OCI-LY7 (cell line): Measurements from ENCODE around the gene MICB. TPM values are rescaled to one million over a fixed set of nuclear protein-coding genes. Genes with fewer than 3 reads are reported as not detected.

Source experiments
- BruUV-seq: library from RNA; stranded (reverse); fragments of 400-500 nt; replicated peaks from 2 replicates; lab custom pipeline; 2021; lab: Mats Ljungman, UMichigan
- CTCF ChIA-PET: fragments of 300-600 bp; sonication (Branson Sonifier 250); formaldehyde crosslinking; loops from one replicate; lab custom pipeline; 2022; ENCODE audit warnings: antibody characterized with exemption; ENCODE audit not compliant: unreplicated experiment; lab: Charles Lee
- POLR2A ChIA-PET: fragments of 300-600 bp; sonication (Branson Sonifier 250); formaldehyde crosslinking; loops from one replicate; lab custom pipeline; 2022; ENCODE audit warnings: antibody characterized with exemption; lab: Charles Lee
- DNase-seq: peaks from one replicate; pipeline ENCODE4 v3.0.0-alpha.2; 2015; ENCODE audit warnings: low spot score
- H2AFZ ChIP-seq: fragments of 200-600 bp; sonication (generic), shearing (Covaris generic); 2 replicates; pipeline ENCODE4 v1.6.1; 2014; ENCODE audit warnings: mild to moderate bottlenecking, antibody characterized with exemption, low read length, moderate library complexity
- H3K27ac ChIP-seq: fragments of 200-600 bp; sonication (generic); 2 replicates; pipeline ENCODE4 v1.5.1; 2014; ENCODE audit warnings: mixed run types, low read depth, mild to moderate bottlenecking, moderate library complexity, low read length, inconsistent platforms; ENCODE audit not compliant: poor library complexity, severe bottlenecking
- H3K36me3 ChIP-seq: fragments of 200-600 bp; sonication (generic); 2 replicates; pipeline ENCODE4 v1.6.1; 2014; ENCODE audit warnings: mild to moderate bottlenecking, antibody characterized with exemption, low read length, moderate library complexity, mixed read lengths; ENCODE audit not compliant: insufficient read depth
- H3K4me1 ChIP-seq: fragments of 200-600 bp; sonication (generic); 2 replicates; pipeline ENCODE4 v1.5.1; 2014; ENCODE audit warnings: mild to moderate bottlenecking, low read length; ENCODE audit not compliant: insufficient read depth, poor library complexity, severe bottlenecking
- H3K4me2 ChIP-seq: fragments of 200-600 bp; sonication (generic); 2 replicates; pipeline ENCODE4 v1.6.1; 2014; ENCODE audit warnings: mild to moderate bottlenecking, low read length
- H3K4me3 ChIP-seq: fragments of 200-600 bp; sonication (generic); 2 replicates; pipeline ENCODE4 v1.5.1; 2014; ENCODE audit warnings: mild to moderate bottlenecking, low read depth, low read length; ENCODE audit not compliant: poor library complexity, severe bottlenecking
- H3K79me2 ChIP-seq: fragments of 200-600 bp; sonication (generic); 2 replicates; pipeline ENCODE4 v1.6.1; 2016; ENCODE audit warnings: low read depth, mild to moderate bottlenecking, low read length, moderate library complexity, mixed read lengths; ENCODE audit not compliant: insufficient read depth
- H3K9me2 ChIP-seq: fragments of 200-600 bp; sonication (generic); 2 replicates; pipeline ENCODE4 v1.6.1; 2016; ENCODE audit warnings: mild to moderate bottlenecking, low read length, mixed read lengths; ENCODE audit not compliant: insufficient read depth
- H3K9me3 ChIP-seq: fragments of 200-600 bp; sonication (generic); 2 replicates; pipeline ENCODE4 v1.6.1; 2014; ENCODE audit warnings: mild to moderate bottlenecking, mixed run types, low read length, mixed read lengths
- H4K20me1 ChIP-seq: fragments of 200-600 bp; sonication (generic); 2 replicates; pipeline ENCODE4 v1.6.1; 2014; ENCODE audit warnings: mild to moderate bottlenecking, antibody characterized with exemption, low read length, moderate library complexity, mixed read lengths; ENCODE audit not compliant: insufficient read depth
- CTCF ChIP-seq: fragments of 200-600 bp; sonication (generic); conservative IDR thresholded peaks from 2 replicates; pipeline ENCODE4 v1.5.1; 2014; ENCODE audit warnings: mild to moderate bottlenecking, antibody characterized with exemption, low read length, moderate library complexity, mixed read lengths
- EZH2phosphoT487 ChIP-seq: fragments of 200-600 bp; sonication (generic); IDR thresholded peaks from 2 replicates; pipeline ENCODE4 v1.6.1; 2018; ENCODE audit warnings: low read depth, borderline replicate concordance, mild to moderate bottlenecking, mixed run types, antibody characterized with exemption, low read length, moderate library complexity, mixed read lengths
- intact Hi-C: fragments of 100-400 bp; cut with micrococcal nuclease; formaldehyde crosslinking; loops from one replicate; pipeline ENCODE4 v1.10.0; 2022; ENCODE audit not compliant: unreplicated experiment
- total RNA-seq, 2 experiments: library from RNA; depleted of rRNA in 1 of 2; stranded (reverse); fragments of >200 nt in 1 of 2; shearing (Covaris generic) in 1 of 2; gene quantifications; 2 replicates each; pipeline ENCODE4 v1.2.3, GENCODE V29; 2014 to 2022

The MICB gene
- total RNA-seq, 2 experiments from 2014 or later: 26.3 to 32.4 TPM

- no peaks in the 10 kb centered on the region for H3K9me2 ChIP-seq
- DNase-seq: no peak
- H3K4me3 ChIP-seq: no peak overlapping the region
- peaks cover 22% of the 10 kb centered on the region for H3K4me1 ChIP-seq
- no peak overlapping the region for H2AFZ ChIP-seq
- H3K4me2 ChIP-seq: no peak overlapping the region
- no peaks in the 10 kb centered on the region for H3K36me3 ChIP-seq
- no TSS peak for BruUV-seq
- no peak for TF ChIP-seq CTCF
- TF ChIP-seq EZH2phosphoT487: no peak
- peaks cover 4% of the 10 kb centered on the region; the same call in 1 of the 2 replicates for H3K79me2 ChIP-seq
- intact Hi-C loops: no loop called here
- no peaks in the 10 kb centered on the region for H3K9me3 ChIP-seq
- H4K20me1 ChIP-seq: no peaks in the 10 kb centered on the region
- ChIA-PET CTCF (no interaction called here), POLR2A (interaction anchor here (0.8 kb wide), 1 partner anchor 58 kb away, joined by 3 read pairs; no protein-coding TSS in a partner anchor)
- H3K27ac ChIP-seq: no peak overlapping the region
These were observed 37.5 kb upstream of the MICB start for GRCh38 chr6:31460361-31461025.

GRCh38 chr6:31462026-31462963, 35.6 kb upstream of the MICB start:
- intact Hi-C loops: no loop called here
- no peaks in the 10 kb centered on the region for H4K20me1 ChIP-seq
- BruUV-seq: no TSS peak
- peak overlapping the region; percentile 99 for H2AFZ ChIP-seq
- peak overlapping the region; percentile 91 for H3K4me2 ChIP-seq
- DNase-seq: no peak
- no peak overlapping the region for H3K27ac ChIP-seq
- ChIA-PET CTCF (no interaction called here), POLR2A (interaction anchor here (0.5 to 1.1 kb wide), 2 partner anchors 10 to 598 kb away, joined by 4 read pairs; no protein-coding TSS in a partner anchor)
- no peak for TF ChIP-seq EZH2phosphoT487
- TF ChIP-seq CTCF: no peak
- H3K79me2 ChIP-seq: peaks cover 4% of the 10 kb centered on the region; the same call in 1 of the 2 replicates
- H3K4me3 ChIP-seq: peak overlapping the region; percentile 75
- H3K9me3 ChIP-seq: no peaks in the 10 kb centered on the region
- H3K36me3 ChIP-seq: no peaks in the 10 kb centered on the region
- peaks cover 22% of the 10 kb centered on the region for H3K4me1 ChIP-seq
- no peaks in the 10 kb centered on the region for H3K9me2 ChIP-seq
